ENCODE results near the gene CAPN14.
A peak's percentile ranks its signal among the peaks of the same experiment; 100 is the strongest.

The CAPN14 gene

DNA sequence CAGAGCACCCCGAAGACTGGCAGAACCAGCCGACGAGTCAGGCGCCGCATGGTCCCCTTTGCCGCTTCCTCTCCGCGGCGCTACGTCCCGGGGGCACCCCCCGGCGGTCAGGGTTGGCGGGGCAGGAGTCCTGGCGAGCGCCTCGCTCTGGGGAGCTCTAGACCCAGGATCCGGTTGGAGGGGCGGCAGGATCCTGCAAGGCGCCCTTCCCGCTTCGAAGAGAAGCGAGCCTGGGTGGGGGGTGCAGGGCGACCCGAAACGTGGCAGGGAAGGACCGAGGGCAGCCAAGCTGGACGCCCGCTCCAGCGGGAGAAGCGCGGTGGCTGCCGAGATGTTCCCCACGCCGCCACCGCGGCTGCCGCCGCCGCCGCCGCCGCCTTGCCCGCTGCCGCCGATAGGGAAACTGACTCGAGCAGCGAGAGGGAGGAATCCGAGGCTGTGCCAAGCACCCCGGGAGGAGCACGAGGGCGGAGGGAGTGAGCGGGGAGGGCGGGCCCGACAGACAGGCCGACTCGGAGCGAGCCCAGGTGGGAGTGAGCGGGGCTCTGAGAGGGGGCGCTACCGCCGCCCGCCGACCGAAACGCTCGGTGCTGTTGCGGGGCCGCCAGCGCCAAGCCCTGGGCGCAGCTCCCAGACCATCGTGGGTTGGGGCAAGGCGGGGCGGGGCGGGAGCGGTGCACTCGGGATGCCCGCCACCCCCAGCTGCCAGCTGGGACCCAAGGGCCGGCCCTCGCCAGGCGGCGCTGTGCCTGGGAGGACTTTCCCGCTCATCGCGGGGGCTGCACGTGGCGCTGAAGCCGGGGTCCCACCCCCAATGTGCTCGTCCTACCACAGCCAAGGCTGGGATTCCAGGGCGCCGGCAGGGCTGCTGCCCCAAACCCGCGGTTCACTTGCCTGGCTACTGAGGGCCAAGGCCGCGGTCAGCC, 79.0 kb downstream of the CAPN14 start, which contains the start of gene GALNT14:
GALNT14 (minus strand) TSS at position 404 of the 926 bp plus-strand sequence; CDS start at position 50, 354 bp downstream.
- peak; percentile 27 for DNase-seq

DNA sequence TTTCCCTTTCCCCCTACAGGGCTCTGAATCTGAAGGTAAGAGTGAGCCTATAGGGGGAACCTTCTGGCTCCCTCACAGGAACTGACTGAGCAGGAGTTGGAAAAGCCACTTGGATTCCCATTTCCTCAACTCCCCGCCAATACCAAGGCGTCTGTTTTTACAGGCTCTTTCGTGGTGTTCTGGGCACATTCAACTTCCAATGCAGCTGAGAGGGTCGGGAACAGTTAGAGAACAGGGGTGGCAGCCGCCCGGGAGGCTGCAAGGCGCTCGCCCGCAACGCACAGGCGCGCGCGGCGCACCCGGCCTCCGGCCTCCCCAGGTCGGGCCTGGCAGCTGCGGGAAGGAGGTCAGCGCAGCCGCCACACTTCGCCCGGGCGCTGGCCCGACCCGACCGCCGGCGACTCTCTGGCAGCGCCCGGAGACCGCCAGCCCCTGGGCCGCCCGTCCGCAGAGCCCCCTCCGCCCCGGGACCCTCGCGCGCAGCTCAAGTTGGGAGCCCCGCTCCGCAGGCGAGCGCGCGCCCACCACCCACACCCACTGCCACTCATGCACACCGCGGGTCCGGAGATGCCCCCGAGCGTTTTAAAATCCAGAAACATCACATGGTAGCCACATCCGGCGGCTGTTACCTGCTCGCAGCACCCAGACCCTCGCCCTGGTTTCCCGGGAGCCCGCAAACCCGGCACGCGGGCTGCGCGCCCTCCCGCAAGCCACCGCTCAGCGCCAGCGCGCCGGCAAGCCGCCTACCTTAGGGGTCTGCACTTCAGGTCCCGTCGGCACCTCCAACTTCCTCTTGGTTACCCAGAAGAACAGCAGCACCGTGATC, 79.9 kb downstream of the CAPN14 start:
- DNase-seq, result no peak

DNA sequence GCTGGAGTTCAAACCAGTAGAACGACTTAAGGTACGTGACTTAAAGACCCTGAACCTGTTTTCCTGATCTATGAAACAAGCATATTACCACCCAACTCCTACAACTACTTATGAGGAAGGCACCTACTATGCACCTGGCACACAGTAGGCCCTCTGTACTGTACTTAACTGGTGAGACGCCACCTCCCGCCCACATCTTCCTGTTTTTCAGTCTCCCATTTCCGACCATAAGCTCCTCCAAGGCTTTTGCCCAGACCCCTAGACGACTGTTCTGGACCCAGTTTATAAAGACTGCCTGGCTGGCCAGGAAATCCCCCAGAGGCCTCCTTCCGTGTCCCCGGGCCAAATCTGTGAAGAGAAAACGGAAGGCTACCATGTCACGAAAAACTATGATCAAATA, 80.6 kb downstream of the CAPN14 start:
- no peak for DNase-seq

DNA sequence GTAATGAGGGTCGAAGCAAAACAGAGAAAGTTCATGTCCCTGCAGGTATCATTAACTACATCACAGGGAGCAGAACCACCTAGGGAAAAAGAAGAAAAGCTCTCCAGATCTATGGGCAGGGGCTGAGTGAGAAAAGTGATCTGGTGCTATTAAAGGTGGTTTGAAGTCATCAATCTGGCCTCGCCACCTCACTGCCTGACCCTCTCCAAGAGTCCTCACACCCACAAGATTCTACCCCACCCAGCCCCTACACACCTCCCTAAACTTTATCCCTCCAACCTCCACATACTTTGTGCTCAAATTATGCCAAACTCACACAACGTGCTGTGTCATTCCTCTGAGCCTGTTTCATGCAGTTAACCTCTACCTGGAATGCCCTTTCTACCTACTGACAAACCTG, 81.3 kb downstream of the CAPN14 start:
- DNase-seq, result no peak

DNA sequence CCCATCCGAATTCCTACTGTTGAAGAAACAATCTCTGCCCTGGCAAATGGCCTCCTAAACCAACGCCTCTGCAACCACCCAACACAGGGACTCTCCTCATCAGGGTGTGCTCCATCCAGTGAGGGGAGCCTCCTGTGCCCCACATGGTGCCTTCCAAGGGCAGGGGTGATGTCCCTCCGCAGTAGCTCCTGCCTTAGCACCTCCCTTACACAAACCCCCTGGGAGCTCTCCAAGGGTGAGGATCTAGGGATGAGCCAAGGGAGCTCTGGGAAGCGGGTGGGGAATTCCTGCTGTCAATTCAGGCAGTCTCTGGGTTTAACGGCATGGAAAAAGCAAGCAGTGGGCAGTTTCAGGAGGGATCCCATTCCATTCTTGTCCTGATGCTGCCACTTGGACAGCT, 82.8 kb downstream of the CAPN14 start:
- no peak for DNase-seq

DNA sequence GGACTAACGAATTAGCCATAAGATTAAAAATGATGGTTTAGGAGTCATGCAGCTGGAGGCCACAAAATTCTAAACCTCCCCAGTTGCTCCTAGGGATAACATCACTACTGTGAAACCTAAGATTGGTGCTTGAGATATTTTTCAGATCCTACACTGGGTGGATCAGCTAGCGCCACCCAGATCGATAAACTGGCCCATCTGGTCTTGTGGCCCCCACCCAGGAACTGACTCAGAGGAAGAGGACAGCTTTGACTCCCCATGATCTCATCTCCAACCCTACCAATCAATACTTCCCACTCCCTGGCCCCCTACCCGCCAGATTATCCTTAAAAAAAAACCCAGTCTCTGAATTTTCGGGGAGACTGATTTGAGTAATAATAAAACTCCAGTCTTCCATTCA, 84.5 kb downstream of the CAPN14 start:
- DNase-seq, result no peak

DNA sequence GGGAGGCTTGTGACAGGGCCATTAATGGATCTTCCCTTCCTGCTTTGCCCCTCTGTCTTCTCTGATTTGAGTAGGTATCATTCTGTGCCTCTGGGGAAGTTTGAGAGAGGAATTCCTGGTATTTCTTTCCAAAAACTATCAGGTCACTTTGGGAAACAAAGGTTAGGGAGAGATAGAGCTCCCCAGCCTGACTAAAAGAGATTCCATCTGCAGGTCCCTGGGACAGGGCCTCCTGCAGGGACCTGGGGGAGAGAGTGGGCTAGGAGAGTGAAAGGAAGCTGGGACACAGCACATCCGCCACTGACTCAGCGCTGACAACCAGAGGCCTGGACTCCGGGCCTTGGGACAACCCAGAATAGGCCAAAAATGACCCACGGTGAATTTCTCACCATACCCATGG, 85.4 kb downstream of the CAPN14 start:
- no peak for DNase-seq

DNA sequence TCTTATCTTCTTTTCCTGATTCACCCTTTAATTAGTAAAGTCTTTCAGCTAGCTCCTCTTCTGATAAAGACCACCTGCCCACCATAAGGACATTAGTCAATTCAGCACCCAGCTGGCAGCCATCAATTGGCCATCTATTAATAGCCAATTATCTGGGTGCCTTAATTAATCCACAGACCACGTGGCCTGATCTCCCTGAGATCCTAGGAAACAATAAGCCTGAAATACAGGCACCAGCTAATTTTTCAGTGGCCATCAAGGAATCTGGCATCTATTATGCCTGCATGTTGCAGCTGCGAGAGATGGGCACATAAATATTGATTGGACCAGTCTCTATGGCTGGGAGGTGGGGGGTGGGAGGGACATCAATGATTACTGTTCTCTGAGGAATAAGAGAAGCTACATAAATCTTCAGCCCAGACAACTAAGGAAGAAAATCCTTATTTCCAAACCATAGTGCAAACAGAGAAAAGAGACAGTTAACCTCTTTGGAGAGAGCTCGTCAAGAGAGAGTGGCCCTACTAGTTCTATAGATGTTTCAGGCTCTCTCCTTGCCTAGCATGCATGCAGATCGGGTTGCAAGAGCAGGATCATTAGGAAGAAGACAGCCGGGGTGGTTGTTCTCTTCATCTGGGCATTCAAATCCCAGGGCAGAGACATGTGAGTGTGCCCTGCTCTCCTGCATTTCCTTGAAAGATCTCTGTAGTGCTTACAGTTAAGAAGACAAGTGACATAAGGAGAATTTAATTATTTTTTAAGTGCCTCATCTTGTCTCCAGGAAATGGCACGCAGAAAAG, 87.7 kb downstream of the CAPN14 start:
- DNase-seq, result no peak

DNA sequence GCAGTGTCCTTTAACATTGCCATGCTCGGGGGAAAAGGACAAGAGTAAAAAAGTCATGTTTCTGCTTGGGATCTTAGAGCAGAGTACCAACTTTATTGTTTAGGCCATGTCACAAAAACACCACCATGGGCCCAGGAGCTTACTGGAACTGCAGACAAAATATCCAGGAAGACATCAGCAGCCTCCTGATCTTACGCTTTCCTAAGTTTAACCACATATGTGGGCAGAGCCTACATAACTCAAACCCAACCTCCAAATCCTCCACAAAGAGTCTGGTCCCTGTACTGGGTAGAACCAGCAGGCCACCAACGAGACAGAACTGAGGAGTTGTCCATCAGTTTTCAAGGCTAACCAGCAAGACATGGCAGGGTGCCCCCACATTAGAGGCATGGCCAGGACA, 89.4 kb downstream of the CAPN14 start:
- no peak for DNase-seq

DNA sequence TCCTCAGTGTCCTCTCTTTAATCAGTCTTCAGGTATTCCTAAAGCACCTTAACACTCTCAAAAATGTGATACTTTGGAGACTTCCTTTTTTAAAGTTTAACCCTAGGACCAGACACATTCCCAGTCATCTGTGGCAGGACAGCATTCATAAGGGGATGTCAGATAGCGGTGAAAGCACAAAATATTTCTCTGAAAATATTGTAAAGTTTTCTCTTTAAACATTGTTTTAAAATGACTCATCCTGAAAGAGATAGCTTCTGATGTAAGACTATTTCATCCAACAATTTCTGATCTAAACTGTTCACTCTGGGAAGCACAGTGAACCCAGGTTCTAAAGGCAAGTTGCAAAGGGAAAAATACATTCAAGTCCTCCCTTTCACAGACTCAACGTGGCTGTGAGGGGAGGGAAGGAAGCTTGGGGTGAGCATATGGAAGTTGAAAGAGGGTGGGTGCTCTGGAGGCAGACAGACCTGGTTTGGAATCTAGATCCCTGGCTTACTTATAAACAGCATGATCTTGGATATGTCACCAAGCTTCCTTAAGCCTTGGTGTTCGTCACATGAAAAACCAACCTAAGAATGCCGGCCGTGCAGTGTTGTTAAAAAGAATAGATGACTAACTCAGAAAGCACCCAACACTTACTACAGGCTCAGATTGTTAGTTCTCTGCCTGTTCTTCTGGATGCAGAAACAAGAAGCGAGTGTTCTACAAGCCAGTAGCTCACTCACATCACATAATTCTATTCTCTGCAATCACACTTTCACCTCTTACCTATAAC, 91.2 kb downstream of the CAPN14 start:
- no peak for DNase-seq

DNA sequence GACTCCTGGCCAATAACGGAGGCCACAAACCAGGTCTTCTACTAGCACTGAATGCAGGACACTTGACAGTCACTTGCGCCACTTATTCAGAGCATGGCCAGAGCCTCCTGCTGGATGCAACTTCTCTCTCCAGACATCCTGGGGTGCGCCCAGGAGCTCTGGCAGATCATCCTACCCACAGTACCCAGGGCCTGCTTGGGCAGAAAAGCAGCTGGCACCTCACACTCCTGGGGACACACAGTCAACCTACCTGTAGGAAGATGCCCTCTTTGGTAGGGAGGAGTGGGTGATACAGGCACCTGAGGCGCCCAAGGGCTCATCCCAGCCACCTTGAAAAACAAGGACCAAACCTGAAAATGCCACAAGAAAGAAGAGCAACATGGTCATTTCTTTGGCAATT, 92.4 kb downstream of the CAPN14 start:
- DNase-seq, result no peak

Measured in CD4-positive, alpha-beta T cell treated with Interleukin-15 for 1 hour (primary cell).